NAMALWA (cell line): ENCODE results near the gene TDO2.

Source experiments
- DNase-seq: peaks from one replicate; pipeline ENCODE4 v3.0.0-alpha.2; 2015; ENCODE audit warnings: low spot score

The TDO2 gene

GRCh38 chr4:155954118-155954685 lies 50.7 kb downstream of the TDO2 start:
- no peak for DNase-seq

- no peak for DNase-seq
Observed at GRCh38 chr4:155954939-155955338, 51.4 kb downstream of the TDO2 start.

- DNase-seq = no peak
Observed at GRCh38 chr4:155956461-155956860, 53.0 kb downstream of the TDO2 start.

GRCh38 chr4:155959417-155959816 lies 55.9 kb downstream of the TDO2 start:
- no peak for DNase-seq

- no peak for DNase-seq
Observed at GRCh38 chr4:155960522-155960921, 57.0 kb downstream of the TDO2 start.

GRCh38 chr4:155961575-155961974 lies 58.1 kb downstream of the TDO2 start:
- no peak for DNase-seq

- no peak for DNase-seq
Observed at GRCh38 chr4:155962767-155963166, 59.3 kb downstream of the TDO2 start.

GRCh38 chr4:155964016-155964891 lies 60.8 kb downstream of the TDO2 start:
- DNase-seq = no peak

- no peak for DNase-seq
Observed at GRCh38 chr4:155966171-155966570, 62.7 kb downstream of the TDO2 start.

GRCh38 chr4:155966731-155967395 lies 63.4 kb downstream of the TDO2 start:
- no peak for DNase-seq
